Muscle of arm (tissue), 14 donors: ENCODE results near the gene KCTD1. TPM values are rescaled to one million over a fixed set of nuclear protein-coding genes. Genes with fewer than 3 reads are reported as not detected.
A peak's percentile ranks its signal among the peaks of the same experiment; 100 is the strongest.

Source experiments
- DNase-seq: peaks from one replicate; pipeline ENCODE4 v3.0.0-alpha.2; 2013
- long read RNA-seq, 11 donors: transcript quantifications; one replicate each; lab custom pipeline, GENCODE V29; 2026
- polyA plus RNA-seq, 12 donors: library from polyadenylated mRNA; unstranded; fragments of 120-200 nt; gene quantifications; one replicate each; pipeline ENCODE4 v1.2.1, GENCODE V29; 2013; ENCODE audit not compliant: insufficient read length in 12 of 12

The KCTD1 gene
- polyA plus RNA-seq, result 10 to 100 TPM in 3 of 12 donors, 1 to 10 TPM in 8, not detected in 1; 4.8 to 45.5 (median 5.6) TPM
- long read RNA-seq, donor 1, partial matches to known transcripts, result 0 of 1 reads
- long read RNA-seq, donor 1, other reads (novel, unspliced or antisense), result 0 of 1 reads
- long read RNA-seq, donor 2, partial matches to known transcripts, result 0 of 1 reads
- long read RNA-seq, donor 2, other reads (novel, unspliced or antisense), result 0 of 1 reads
- long read RNA-seq, donor 3, result 0 reads
- long read RNA-seq, donor 4, result 0 reads
- long read RNA-seq, donor 5, partial matches to known transcripts, result 0 of 1 reads
- long read RNA-seq, donor 5, other reads (novel, unspliced or antisense), result 0 of 1 reads
- long read RNA-seq, donor 6, result 0 reads
- long read RNA-seq, donor 7, result 0 reads
- long read RNA-seq, donor 8, result 0 reads
- long read RNA-seq, donor 9, result 0 reads
- long read RNA-seq, donor 10, result 0 reads
- long read RNA-seq, donor 11, partial matches to known transcripts, result 0 of 1 reads
- long read RNA-seq, donor 11, other reads (novel, unspliced or antisense), result 0 of 1 reads

DNA sequence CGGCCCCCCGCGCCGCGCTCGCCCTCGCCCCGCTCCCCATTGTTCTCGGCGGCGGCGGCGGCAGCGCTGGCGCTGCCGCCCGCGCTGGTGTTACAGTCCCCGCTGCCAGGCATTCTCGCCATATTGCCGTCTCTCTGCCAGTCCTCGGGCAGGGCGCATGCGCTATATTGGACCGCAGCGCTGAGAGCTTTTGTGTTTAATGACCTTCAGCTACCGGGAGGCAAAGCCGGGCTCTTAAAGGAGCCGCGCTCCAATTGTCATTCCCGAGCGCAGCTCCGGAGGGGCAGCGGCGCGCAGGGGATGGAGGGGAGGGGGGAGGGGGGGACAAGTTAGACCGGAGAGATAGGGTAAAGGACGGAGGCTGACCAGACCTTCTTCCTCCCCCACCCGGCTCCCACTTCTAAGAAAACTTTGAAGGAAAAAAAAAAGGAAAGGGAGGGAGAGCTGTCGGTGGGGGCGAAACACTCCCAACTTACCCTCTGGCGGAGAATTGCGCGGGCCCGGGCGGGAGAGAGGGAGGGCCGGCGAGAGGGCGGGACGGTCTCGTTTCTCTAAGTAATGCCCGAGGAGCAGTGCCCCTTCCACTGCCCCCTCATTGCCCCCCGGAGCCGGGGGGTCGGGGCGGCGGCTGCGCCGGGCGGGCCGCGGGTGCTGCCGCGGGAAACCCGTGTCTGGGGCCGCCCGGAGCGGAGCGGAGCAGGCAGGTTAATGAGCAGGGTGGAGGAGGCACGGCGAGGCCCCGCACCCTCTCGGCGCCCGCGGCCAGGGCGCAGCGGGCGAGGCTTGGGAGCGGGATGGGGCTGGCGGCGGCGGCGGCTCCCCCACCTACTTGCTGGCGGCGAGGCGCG is at the start of gene KCTD1:
TSS of gene KCTD1 (minus strand) at position 139 of the 848 bp plus-strand sequence. CDS start at position 122, 17 bp downstream.
- DNase-seq, result peak; percentile 74

DNA sequence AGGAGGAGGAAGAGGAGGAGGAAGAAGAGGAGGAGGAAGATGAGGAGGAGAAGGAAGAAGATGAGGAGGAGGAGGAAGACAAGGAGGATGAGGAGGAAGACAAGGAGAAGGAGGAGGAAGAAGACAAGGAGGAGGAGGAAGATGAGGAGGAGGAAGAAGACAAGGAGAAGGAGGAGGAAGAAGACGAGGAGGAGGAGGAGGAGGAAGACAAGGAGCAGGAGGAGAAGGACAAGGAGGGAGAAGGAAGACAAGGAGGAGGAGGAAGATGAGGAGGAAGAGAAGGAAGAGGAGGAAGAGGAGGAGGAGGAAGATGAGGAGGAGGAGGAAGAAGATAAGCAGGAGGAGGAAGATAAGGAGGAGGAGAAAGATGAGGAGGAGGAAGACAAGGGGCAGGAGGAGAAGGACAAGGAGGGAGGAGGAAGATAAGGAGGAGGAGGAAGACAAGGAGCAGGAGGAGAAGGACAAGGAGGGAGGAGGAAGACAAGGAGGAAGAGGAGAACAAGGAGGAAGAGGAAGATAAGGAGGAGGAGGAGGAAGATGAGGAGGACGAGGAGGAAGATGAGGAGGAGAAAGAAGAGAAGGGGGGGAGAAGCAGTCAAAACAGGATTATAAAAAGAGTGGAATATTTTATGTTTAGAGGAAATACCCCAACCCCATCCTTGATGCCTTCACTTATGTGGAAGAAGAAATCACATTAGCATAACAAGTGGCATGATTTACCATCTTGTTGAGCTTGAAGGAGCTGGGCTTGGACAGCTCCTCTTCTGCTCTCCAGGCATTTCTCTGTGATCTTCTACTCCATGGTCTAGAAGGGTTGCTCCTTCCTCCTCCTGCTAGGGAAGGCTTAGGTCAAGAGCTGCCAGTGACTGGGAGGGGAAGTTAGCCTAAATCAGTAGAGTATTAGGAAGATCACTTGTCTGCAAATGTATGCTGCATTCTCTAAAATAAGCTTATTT is 45.3 kb upstream of the KCTD1 start:
- no peak for DNase-seq

DNA sequence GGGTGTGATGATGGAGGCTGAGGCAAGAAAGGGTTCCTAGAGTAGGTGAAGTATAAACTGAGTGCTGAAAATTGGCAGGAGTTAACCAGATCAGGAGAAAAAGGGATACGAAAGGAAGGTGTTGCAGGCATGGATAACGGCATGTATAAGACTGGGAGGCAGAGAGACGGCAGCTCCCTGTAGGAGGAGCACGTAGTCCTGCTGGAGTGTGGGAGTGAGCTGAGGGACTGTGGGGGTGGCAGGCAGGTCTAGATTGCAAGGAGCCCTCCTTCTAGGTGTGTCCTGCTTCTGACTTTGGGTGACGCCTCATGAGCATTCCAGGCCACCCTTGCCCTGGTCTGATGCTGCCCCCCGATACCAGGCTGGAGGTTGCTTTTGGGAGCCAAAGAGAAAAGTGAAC is 36.4 kb upstream of the KCTD1 start:
- DNase-seq, result no peak

DNA sequence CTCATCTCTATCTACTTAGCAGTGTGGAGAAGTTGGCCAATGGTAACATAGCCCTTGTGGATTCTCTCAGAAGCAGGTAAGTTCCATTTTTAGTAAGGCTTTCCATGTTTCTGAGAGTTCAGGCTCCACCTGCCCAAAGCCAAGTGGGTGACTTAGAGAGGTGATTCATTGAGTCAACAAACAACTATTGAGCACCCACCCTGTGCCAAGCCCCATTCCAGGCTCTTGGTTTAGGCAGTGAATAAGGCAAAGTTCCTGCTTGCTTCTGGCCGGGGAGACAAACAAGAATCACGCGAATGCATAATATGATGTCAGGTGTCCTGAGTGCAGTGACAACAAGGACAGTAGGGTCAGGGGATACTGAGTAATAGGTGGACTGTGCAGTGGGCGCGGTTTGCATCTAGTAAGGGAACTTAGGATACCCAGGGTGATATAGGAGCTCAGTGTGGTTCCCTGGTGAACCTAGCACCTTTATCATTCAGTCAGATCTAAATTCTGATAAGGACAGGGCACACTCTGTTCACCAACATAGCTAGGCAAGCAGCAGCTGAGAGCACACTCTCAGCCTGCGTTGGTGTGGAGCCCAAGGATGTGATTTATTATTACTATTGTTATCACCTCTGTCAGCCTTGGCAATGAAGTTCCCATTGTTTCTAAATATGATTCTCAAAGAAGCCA is 31.7 kb upstream of the KCTD1 start:
- DNase-seq, result no peak

DNA sequence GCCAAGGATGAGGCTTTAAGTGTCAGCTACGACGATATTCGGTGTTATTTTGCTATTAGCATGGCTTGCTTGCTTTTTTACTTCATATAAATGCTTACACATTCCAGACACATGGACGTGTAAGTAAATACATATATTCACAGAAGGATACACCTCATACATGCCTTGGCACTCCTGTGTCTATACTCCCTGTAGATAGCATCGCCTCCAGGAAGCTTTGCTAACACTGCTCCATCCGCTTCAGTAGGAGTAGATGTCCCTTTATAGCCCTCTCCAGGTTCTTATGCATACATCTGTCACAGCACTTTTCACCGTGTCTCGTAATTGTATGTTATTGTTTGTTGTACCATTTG is 27.5 kb upstream of the KCTD1 start:
- no peak for DNase-seq

DNA sequence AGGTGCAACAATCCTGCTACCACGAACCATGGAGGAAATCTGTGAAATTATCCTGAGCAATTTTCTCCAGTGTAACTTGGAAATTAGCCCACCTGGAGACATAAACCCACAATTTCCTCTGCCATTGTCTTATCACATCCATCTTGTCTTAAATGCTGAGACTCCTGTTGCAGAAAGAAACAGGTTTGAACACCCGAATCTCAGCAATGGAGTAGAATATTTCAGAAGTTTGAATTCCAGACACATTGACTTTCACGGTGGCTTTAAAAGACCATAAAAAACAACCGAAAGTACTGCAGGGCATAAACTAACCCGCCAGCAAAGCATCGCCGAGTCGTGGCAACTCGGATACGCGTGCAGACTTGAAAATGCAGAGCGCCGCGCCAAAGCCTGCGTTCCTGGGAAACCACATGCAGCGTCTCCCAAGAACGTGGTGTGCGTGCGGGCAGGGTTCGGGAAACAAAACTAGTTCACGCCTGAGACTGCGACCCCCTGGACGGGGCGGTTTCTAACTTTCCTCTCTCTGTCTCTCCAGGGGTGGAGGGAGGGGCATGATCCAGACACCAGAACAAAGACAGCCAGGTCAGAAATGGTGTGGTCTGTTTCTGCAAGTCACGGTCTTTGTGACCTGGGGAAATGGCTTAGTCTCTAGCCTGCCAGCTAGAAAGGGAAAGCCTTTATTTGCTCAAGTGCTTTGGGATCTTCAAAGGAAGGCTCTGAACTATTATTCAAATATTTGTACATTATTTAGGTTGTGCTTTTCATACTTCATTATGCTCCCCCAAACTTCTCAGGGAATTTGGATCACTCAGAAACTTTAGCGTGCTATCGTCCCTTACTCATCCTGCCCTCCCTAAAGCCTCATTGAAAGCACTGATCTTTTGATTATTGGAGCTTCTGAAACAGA is 26.9 kb upstream of the KCTD1 start:
- DNase-seq, result peak; percentile 15

DNA sequence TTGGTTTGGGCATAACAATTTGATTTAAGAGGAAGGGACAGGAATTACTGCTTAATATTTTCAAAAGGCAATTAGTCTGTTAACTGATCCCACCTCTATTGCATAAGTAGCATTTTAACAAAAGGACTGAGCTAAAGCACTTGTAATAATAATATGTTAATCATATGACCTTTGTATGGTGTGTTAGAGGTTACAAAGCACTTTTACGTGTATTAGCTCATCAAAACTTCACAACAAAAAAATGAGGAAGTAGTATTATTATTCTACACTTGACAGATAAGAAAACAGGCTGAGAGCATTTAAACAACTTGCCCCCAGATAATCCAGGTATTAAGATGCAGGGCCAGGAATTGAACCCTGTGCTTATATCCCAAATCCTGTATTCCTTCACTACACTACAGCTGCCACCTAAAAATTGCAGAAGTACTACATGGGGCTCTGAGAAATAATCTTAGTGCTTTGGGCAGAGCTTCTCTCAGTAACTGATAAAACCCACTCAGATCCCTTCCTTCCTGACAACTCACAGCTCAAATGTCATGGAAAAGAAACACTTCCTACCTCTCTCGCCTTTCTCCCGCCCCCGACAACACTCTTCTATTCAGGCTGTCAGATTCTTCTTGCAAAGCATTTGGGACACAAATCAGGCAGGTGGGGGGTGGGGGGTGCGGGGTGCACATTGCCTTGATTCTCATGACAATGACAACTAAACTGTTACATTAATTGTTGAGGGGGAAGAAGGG is 20.7 kb upstream of the KCTD1 start:
- no peak for DNase-seq

DNA sequence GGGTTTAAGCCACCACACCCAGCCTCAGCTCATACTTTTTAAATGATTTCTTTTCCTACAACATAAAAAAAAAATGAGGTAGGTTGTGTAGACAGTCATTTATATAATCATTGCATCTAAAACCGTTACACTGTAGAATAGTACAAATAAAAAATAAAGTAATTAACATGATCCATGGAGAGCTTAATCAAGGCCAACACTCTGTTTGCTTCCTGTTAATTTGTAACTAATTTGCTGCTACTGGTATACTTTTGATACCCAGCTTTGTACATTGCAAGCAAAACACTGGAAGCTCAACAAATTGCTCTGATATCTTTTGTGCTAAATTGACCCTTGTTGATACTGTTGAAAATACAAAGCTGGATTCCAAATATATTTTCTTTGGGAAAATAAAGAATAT is 20.2 kb upstream of the KCTD1 start:
- DNase-seq, result no peak

DNA sequence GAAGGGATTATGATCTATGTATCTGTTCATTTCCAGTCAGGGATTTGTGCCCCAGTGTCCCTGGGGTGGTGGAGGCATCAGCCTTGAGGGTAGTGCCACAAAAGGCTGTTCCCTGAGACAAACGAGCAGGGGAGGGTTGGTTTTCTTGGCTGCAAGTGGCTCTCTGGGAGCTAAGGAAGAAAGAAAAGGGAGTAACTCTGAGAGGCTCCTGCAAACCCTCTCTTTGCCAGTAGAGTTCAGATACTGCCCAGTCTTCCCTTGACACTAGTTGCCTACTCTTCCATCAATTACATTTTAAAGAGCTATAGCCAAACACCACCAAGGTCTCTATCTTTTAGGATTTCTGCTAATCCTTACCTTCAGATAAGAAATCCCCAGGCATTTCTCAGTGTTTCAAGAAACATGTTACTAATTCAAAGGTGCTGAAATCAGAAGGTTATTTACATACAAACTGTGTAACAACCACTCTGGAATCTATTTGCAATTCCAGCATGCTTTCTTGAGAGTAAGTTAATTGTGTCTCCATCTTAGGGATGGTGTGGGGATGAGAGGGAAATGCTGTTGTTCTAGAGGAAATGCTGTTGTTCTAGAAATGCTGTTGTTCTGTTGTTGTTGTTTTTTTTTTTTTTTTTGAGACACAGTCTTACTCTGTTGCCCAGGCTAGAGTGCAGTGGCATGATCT is 18.7 kb upstream of the KCTD1 start:
- DNase-seq, result no peak

DNA sequence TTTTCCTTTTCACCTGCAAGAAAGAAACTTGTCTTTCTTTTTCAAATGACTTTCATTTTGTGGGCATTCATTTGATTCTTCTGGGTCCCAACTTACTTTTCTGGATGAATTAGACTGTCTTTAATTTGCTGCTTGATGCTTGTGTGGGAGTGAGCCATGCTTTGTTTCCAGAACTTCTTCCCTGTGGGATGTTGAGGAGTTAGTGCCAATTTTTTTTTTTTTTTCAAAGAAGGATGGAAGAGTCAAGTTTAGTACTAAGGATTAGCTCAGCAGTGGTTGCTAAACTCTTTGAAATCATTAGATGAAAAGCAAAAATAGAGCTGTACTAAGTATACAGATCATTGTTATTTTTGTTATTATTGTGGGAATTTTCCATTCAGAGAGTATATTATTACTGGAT is 17.2 kb upstream of the KCTD1 start:
- DNase-seq, result no peak

DNA sequence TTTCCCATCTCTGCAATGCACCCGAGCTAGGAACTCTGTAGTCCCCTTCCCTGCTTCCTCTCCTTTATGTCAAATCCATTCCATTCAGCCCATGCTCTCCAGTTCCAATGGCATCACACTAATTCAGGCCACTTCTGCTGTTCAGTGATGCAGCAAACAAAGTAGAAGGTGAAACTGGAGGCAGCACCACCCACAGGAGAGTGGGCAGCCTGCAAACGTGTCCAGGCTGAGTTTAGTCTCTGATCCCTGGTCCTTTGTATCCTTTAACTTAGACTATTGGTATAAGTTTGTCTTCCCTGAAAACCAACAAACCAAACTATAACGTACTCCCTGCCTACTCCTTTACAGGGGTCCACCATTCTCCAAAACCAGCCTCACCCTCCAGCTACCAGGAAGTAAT is 14.7 kb upstream of the KCTD1 start:
- no peak for DNase-seq

DNA sequence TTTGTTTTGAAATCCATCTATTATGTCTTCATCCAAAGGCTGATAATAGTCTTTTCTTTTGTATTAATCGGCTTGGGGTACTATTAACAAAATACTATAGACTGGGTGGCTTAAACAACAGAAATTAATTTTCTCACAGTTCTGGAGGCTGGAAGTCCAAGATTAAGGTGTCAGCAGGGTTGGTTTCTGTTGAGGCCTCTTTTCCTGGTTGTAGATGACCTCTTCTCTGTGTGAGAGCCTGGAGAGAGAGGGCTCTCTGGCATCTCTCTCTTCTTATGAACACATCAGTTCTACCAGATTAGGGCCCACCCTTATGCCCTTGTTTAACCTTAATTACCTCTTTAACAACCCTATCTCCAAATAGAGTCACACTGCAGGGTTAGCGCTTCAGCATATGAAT is 14.2 kb upstream of the KCTD1 start:
- no peak for DNase-seq

DNA sequence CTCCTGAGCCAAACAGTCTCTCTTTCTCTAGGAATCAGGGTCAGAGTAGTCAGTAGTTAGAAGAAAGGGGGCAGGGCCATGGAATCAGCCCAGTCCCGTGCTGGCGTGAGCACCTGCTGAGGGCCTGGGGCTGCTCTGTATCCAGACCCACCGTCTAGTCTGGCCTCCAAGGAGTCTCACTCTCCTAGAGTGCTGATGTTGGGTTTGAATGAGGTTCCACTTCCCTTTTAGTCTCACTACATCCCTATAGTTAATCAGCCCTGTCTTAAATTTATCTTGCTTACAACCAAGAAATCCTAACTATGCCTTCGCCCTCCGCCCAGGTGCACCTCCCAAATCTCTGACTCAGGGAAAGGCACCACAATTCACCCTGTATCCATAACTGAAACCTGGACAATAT is 13.4 kb upstream of the KCTD1 start:
- DNase-seq, result no peak

DNA sequence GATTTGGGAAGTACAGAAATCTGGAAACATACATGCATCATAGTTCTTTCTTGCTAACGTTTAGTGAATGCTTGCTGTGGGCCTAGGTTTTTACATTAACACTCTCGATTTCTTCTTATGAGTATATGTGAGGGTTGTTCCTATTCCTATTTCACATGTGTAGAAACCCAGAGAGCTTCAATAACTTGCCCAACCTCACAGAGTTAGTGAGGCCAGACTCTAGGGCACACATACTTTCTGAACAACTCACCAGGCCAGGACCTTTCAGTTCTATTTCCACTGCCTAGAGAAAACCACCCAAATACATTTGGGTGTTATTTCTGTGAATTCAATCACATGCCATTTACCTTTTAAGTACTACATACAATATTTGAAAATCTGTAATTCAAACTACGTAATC is 8.2 kb upstream of the KCTD1 start:
- DNase-seq, result no peak

DNA sequence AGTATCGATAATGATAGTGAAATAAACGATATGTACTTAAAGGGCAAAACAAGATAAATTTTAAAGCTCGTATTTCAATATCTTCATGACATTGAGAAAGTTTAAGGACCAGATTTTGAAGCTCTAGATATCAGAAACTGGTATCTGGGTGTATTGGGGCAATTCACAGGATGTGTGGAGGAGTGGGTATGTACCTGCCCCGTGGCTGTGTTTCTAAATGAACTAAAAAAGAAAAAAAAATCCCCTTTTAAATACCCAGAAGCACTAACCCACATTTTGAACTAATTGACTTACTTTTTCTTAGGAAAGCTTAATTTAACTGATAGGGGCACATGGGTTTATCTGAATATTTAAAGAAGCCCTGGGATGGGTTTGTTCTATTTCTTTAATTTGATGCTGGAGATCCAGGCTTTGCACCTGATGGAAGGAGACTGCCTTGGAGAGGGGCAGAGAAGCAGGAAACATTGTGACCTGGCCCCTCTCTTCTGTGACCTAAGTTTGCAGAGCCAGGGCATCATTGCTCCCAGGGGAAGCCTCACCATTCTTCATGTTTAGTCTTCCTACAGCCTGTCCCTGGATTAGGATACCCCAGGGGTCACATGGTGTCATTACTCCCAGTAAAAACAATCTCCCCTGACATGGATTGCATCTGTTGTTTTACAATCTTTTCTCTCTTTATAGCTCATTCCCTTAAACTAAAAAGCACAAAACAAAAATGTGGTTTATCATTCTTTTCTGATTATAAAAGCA is 7.6 kb upstream of the KCTD1 start:
- no peak for DNase-seq

DNA sequence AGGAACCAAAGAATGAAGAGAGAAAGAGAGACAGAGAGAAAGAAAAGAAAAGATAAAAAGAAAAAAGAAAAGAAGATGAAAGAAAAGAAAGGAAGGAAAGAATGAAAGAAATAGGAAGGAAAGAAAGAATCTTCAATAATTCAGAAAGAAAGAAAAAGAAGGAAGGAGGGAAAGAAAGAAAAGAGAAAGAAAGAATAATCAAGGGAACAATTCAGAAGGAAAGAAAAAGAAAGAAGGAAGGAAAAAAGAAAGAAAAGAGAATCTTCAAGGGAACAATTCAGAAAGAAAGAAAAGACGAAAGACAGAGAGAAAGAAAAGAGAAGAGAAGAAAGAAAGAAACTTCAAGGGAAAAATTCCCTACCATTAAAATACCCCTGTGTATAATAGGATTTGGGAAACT is 5.6 kb upstream of the KCTD1 start:
- no peak for DNase-seq

DNA sequence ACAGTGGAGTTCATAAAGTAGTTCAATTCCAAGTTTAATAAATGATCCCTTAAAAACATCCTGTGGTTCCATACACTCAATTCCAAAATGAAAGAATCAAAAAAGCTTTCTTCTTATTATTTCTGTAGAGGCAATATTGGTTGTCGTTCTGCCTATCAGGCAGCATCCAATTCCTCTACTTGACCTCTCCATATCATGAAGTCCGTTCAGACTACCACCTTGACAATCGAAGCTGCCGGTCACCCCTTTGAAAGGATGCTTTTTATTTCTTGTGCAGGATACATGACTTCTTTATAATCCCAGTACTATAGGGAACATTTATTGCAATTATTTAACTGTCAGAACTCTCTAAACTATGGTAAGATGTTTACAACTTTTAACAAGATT is 3.3 kb upstream of the KCTD1 start:
- DNase-seq, result no peak
